Loucy (cell line): ENCODE data around the gene ATAD3C.
"Not testable (repeated sequence)": the region's sequence is repeated elsewhere in the genome, so short reads cannot be mapped to it uniquely, and the experiment has no call there.

ENCODE experiments used
- EZH2phosphoT487 ChIP-seq: fragments of 200-600 bp; IDR thresholded peaks from 2 replicates; pipeline ENCODE4 v1.6.1; 2018; ENCODE audit warnings: antibody characterized with exemption, mild to moderate bottlenecking, moderate library complexity, borderline replicate concordance
- TF ChIP-seq, protein P1 (sequence below): fragments of 200-600 bp; sonication (generic); conservative IDR thresholded peaks from 2 replicates; pipeline ENCODE4 v1.5.1; 2014; ENCODE audit warnings: mild to moderate bottlenecking, antibody characterized with exemption, low read length

DNA sequence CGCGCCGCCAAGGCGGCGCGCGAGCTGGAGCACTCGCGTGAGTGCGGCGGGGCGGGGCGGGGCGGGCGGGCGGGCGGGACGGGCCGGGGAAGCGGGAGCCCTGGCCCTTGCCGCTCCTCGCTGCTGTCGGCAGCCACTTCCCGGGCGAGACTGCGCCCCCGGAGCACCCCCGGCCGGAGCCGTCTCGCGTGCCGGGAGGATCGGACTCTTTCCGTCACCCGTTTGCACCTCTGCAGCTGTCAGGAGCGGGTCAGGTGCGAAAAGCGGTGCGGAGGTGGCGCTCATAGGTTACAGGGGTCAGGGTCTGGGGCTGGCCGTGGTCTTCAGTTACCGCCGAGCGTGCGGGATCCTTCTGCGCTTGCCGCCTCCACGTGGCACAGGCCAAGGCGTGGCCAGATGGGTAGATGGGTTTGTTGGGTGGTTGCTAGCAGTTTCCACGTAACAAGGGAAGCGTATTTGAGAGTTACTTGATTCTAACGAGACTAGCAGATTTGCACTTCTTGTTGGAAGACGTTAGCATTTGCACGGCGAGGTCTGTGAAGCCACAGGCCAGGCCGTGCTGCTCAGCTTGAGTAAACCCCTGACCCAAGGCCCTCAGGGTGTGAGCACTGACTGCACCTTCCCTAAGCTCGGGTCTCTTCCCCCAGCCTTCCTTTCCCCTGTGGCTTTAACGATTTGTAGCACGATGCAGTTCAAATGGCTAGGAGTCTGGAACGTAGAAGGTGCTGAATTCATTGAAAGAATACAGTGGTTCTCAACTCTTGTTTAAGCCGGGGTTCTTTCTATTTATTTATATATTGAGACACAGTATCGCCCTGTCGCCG lies 22.8 kb downstream of the ATAD3C start:
- TF ChIP-seq, protein P1, sequence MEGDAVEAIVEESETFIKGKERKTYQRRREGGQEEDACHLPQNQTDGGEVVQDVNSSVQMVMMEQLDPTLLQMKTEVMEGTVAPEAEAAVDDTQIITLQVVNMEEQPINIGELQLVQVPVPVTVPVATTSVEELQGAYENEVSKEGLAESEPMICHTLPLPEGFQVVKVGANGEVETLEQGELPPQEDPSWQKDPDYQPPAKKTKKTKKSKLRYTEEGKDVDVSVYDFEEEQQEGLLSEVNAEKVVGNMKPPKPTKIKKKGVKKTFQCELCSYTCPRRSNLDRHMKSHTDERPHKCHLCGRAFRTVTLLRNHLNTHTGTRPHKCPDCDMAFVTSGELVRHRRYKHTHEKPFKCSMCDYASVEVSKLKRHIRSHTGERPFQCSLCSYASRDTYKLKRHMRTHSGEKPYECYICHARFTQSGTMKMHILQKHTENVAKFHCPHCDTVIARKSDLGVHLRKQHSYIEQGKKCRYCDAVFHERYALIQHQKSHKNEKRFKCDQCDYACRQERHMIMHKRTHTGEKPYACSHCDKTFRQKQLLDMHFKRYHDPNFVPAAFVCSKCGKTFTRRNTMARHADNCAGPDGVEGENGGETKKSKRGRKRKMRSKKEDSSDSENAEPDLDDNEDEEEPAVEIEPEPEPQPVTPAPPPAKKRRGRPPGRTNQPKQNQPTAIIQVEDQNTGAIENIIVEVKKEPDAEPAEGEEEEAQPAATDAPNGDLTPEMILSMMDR = not testable (repeated sequence)
- TF ChIP-seq EZH2phosphoT487 = not testable (repeated sequence)
